ENCODE results near the gene TMTC4.
"Not testable (repeated sequence)": the region's sequence is repeated elsewhere in the genome, so short reads cannot be mapped to it uniquely, and the experiment has no call there.

TMTC4 gene

DNA sequence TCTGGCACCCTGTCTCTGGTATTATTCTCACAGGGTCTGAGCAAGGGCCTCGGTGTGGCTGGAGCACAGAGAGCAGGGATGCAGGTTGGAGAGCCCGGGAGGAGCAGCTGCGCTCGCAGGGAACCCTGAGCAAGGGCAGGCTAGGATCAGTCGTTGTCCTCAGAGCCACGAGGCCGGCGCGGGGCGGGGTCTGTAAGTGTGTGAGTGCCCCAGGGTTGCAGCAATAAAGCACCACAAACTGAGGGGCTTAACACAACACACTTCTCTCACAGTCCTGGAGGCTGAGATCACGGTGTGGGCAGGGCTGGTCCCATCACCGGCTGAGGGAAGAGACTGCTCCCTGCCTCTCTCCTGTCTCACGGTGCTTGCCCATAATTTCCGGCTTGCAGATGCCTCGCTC lies 47.5 kb downstream of the TMTC4 start:
- Histone ChIP-seq H3K4me3 (ENCODE audit: low read length in 2 of 2) (no peak overlapping the region), H3K27ac (ENCODE audit: low read length) (no peak overlapping the region), H3K27me3 (ENCODE audit: control insufficient read depth in 1 of 2, insufficient read depth in 2 of 2, low read length in 2 of 2) (no peaks in the 10 kb centered on the region), H3K9me3 (ENCODE audit: control insufficient read depth in 2 of 2, low read length in 2 of 2) (no peaks in the 10 kb centered on the region), H3K4me1 (ENCODE audit: control insufficient read depth, insufficient read depth, low read length) (no peaks in the 10 kb centered on the region), H3K9ac (ENCODE audit: low read length in 2 of 2) (no peak overlapping the region), H3K36me3 (ENCODE audit: control insufficient read depth in 2 of 2, insufficient read depth in 2 of 2, low read length in 2 of 2) (peaks cover 16 to 17% of the 10 kb centered on the region in 2 donors)

DNA sequence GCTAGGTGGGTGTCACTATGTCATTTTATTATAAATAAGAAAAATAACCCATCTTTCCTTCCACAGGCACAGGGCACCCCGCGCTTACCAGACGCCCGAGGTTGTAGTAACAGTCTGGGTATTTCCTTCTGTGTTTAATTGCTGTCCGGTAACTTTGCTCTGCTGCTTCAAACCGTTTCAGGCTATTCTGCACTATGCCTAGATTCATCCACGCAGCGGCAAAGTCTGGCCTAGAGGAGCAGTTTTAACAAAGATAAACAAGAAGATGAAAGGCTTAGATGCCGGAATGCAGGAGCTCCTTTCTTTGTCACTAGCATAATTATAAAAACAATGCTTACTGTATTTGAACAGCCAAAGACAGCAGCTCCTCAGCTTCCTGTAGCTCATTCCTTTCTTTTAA lies 49.1 kb downstream of the TMTC4 start:
- Histone ChIP-seq H3K4me3 (ENCODE audit: low read length in 2 of 2) (no peak overlapping the region), H3K9me3 (ENCODE audit: control insufficient read depth in 2 of 2, low read length in 2 of 2) (no peaks in the 10 kb centered on the region), H3K4me1 (ENCODE audit: control insufficient read depth, insufficient read depth, low read length) (no peaks in the 10 kb centered on the region), H3K36me3 (ENCODE audit: control insufficient read depth in 2 of 2, insufficient read depth in 2 of 2, low read length in 2 of 2) (peaks cover 19 to 22% of the 10 kb centered on the region in 2 donors), H3K27me3 (ENCODE audit: control insufficient read depth in 1 of 2, insufficient read depth in 2 of 2, low read length in 2 of 2) (no peaks in the 10 kb centered on the region), H3K27ac (ENCODE audit: low read length) (no peak overlapping the region), H3K9ac (ENCODE audit: low read length in 2 of 2) (no peak overlapping the region)

DNA sequence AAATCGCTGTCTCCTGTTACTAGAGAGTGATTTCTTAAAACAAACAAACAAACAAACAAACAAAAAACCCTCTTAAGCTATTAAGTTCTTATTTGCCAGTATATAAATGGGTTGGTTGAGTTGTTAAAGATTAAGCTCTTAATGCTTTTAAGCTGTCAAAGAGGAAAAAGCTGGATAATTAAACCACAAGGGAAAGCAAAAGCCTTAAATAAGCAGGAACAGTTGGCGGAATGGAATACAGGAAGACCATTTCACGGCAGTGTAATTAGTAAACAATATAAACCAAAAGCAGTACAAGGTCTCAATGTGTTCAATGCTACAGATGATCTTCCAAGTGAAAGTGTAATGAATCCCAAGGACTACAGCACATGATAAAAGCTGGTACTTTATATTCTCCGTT lies 53.8 kb downstream of the TMTC4 start:
- no peak overlapping the region for H3K27ac ChIP-seq (ENCODE audit: low read length)
- no peak overlapping the region for H3K4me3 ChIP-seq (ENCODE audit: low read length in 2 of 2)
- peaks cover 6 to 13% of the 10 kb centered on the region in 2 donors for H3K36me3 ChIP-seq (ENCODE audit: control insufficient read depth in 2 of 2, insufficient read depth in 2 of 2, low read length in 2 of 2)
- no peaks in the 10 kb centered on the region for H3K4me1 ChIP-seq (ENCODE audit: control insufficient read depth, insufficient read depth, low read length)
- H3K9me3 ChIP-seq (ENCODE audit: control insufficient read depth in 2 of 2, low read length in 2 of 2), result no peaks in the 10 kb centered on the region
- H3K9ac ChIP-seq (ENCODE audit: low read length in 2 of 2), result no peak overlapping the region
- no peaks in the 10 kb centered on the region for H3K27me3 ChIP-seq (ENCODE audit: control insufficient read depth in 1 of 2, insufficient read depth in 2 of 2, low read length in 2 of 2)

DNA sequence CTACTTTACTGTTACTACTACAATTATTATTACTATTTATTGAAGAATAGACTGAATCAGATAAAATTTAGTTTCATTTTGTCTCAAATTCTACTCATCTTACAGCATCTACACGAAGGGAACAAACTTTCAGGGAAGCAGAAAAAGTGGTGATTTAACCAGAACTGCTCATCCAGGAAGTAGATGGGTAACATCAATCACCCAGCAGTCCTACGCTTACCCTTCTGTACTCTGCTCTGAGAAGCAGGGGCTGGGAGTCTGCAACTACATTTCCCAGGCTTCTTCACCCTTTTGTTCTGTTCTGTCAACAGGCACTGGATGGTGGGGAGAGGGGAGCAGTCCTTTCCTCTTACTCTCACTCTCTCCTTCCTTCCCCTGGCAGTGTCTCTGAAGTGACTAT lies 54.7 kb downstream of the TMTC4 start:
- no peaks in the 10 kb centered on the region for H3K4me1 ChIP-seq (ENCODE audit: control insufficient read depth, insufficient read depth, low read length)
- no peak overlapping the region for H3K9ac ChIP-seq (ENCODE audit: low read length in 2 of 2)
- H3K27me3 ChIP-seq (ENCODE audit: control insufficient read depth in 1 of 2, insufficient read depth in 2 of 2, low read length in 2 of 2), result no peaks in the 10 kb centered on the region
- H3K36me3 ChIP-seq (ENCODE audit: control insufficient read depth in 2 of 2, insufficient read depth in 2 of 2, low read length in 2 of 2), result peaks cover 4 to 13% of the 10 kb centered on the region in 2 donors
- no peaks in the 10 kb centered on the region for H3K9me3 ChIP-seq (ENCODE audit: control insufficient read depth in 2 of 2, low read length in 2 of 2)
- no peak overlapping the region for H3K4me3 ChIP-seq (ENCODE audit: low read length in 2 of 2)
- no peak overlapping the region for H3K27ac ChIP-seq (ENCODE audit: low read length)

DNA sequence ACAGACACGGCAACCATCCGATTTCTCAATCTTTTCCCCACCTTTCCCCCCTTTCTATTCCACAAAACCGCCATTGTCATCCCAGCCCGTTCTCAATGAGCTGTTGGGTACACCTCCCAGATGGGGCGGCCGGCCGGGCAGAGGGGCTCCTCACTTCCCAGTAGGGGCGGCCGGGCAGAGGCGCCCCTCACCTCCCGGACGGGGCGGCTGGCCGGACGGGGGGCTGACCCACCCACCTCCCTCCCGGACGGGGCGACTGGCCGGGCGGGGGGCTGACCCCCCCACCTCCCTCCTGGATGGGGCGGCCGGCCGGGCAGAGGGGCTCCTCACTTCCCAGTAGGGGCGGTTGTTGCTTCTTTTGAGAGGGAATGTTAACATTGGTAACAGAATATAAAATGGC lies 55.7 kb downstream of the TMTC4 start:
- H3K9ac ChIP-seq (ENCODE audit: low read length in 2 of 2); H3K4me1 ChIP-seq (ENCODE audit: control insufficient read depth, insufficient read depth, low read length); H3K27me3 ChIP-seq (ENCODE audit: control insufficient read depth in 1 of 2, insufficient read depth in 2 of 2, low read length in 2 of 2); H3K4me3 ChIP-seq (ENCODE audit: low read length in 2 of 2); H3K27ac ChIP-seq (ENCODE audit: low read length); H3K9me3 ChIP-seq (ENCODE audit: control insufficient read depth in 2 of 2, low read length in 2 of 2): not testable (repeated sequence)
- H3K36me3 ChIP-seq (ENCODE audit: control insufficient read depth in 2 of 2, insufficient read depth in 2 of 2, low read length in 2 of 2), result peaks cover 4 to 13% of the 10 kb centered on the region in 2 donors

DNA sequence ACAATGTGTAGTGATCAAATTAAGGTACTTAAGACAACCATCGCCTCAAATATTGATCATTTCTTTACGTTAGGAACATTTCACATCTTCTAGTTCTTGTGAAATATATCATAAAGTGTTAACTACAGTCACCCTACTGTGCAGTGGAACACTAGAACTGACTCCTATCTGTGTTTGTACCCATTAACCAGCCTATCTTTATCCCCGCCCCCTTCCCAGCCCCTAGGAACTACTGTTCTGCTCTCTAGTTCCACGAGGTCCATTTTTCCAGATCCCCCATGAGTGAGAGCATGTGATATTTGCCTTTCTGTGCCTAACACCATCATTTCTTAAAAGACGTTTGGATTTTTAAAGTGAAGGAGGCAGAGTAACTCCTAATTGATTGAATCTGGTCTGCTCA lies 61.6 kb downstream of the TMTC4 start:
- no peaks in the 10 kb centered on the region for H3K9me3 ChIP-seq (ENCODE audit: control insufficient read depth in 2 of 2, low read length in 2 of 2)
- no peak overlapping the region for H3K27ac ChIP-seq (ENCODE audit: low read length)
- no peaks in the 10 kb centered on the region for H3K27me3 ChIP-seq (ENCODE audit: control insufficient read depth in 1 of 2, insufficient read depth in 2 of 2, low read length in 2 of 2)
- peaks cover 0 to 6% of the 10 kb centered on the region in 2 donors for H3K36me3 ChIP-seq (ENCODE audit: control insufficient read depth in 2 of 2, insufficient read depth in 2 of 2, low read length in 2 of 2)
- peaks cover 10% of the 10 kb centered on the region for H3K4me1 ChIP-seq (ENCODE audit: control insufficient read depth, insufficient read depth, low read length)
- no peak overlapping the region for H3K9ac ChIP-seq (ENCODE audit: low read length in 2 of 2)
- H3K4me3 ChIP-seq (ENCODE audit: low read length in 2 of 2), result no peak overlapping the region

DNA sequence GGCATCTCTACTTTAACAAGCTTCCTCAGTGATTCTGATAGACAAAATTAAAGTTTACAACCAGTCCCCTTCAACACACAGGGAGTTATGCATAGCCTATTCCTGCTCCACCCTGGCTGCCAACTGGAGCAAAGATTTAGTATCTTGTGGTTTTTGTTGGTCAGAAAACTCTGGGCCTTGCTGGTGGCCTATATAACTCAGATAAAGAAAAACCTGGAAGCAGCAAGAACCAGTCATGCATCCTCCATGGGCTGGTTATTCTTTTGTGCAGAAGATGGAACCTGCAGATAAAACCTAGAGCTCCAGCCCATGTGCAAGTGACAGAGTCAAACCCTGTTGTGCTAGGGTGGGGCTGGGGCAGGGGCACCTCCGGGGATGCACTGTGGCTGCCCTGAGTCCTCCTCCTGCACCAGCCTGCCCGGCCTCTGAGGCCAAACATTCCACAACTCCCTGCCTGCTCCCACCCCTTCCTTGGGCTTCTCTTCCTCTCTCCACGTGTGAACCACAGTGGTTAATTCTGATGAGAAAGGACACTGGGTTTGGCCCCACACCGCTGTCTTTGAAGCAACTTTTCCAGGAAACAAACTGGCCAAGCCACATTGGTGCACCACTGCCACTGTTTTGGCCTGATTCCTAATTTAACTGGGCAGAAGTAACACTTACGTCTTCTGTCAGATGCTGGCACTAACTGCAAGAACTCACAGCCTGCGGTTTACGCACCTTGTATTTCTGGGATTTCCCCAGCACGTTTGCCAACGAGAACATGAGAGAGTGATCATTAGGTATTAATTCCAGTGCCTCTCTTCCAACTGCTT lies 62.7 kb downstream of the TMTC4 start:
- Histone ChIP-seq H3K27ac (ENCODE audit: low read length) (no peak overlapping the region), H3K27me3 (ENCODE audit: control insufficient read depth in 1 of 2, insufficient read depth in 2 of 2, low read length in 2 of 2) (no peaks in the 10 kb centered on the region), H3K9ac (ENCODE audit: low read length in 2 of 2) (no peak overlapping the region), H3K36me3 (ENCODE audit: control insufficient read depth in 2 of 2, insufficient read depth in 2 of 2, low read length in 2 of 2) (peaks cover 0 to 6% of the 10 kb centered on the region in 2 donors), H3K9me3 (ENCODE audit: control insufficient read depth in 2 of 2, low read length in 2 of 2) (no peaks in the 10 kb centered on the region), H3K4me1 (ENCODE audit: control insufficient read depth, insufficient read depth, low read length) (peaks cover 10% of the 10 kb centered on the region), H3K4me3 (ENCODE audit: low read length in 2 of 2) (no peak overlapping the region)

DNA sequence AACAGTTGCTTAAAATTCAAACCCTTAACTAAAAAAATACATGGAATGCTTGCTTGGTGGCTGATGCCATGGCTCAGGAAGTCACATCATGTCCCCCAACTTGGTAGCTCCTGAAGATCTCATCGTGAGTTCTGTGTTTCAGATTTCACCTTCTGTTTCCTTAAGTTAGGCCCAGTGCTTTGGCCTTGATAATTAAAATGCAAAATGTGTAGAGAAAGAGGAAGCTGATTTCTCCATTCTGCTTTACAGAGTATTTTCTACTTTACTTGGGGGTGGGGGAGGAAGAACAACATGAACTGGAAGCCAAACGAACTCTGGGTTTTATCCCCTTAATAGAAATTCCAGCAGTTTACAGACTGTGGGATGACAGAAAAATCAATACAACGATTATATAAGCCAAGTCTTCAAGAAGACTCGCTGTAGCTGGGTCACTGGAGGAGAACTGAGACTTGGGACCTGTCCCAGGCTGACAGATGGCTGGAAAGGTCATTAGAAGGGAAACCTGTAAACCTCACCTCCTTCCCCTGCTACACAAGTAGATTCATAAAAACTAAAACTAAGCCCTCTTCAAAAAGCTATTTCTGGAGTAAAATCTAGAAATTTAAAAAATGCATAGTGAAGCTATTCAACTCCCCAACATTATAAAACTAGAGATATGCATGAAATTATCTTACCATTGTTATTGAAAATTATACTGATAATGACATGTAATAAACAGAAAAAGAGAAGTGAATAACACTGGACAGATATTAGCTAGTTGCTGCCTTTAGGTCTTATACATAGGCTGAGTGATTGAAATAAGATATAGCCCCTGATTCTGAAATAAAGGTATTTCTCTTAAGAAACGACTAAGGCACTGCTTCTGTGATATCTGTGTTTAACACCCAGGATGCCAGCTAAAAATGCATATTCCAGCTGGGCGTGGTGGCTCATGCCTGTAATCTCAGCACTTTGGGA lies 63.9 kb downstream of the TMTC4 start:
- no peak overlapping the region for H3K27ac ChIP-seq (ENCODE audit: low read length)
- no peak overlapping the region for H3K9ac ChIP-seq (ENCODE audit: low read length in 2 of 2)
- H3K27me3 ChIP-seq (ENCODE audit: control insufficient read depth in 1 of 2, insufficient read depth in 2 of 2, low read length in 2 of 2), result no peaks in the 10 kb centered on the region
- H3K4me1 ChIP-seq (ENCODE audit: control insufficient read depth, insufficient read depth, low read length), result peaks cover 10% of the 10 kb centered on the region
- no peak overlapping the region for H3K4me3 ChIP-seq (ENCODE audit: low read length in 2 of 2)
- H3K36me3 ChIP-seq (ENCODE audit: control insufficient read depth in 2 of 2, insufficient read depth in 2 of 2, low read length in 2 of 2), result peaks cover 2 to 6% of the 10 kb centered on the region in 2 donors
- no peaks in the 10 kb centered on the region for H3K9me3 ChIP-seq (ENCODE audit: control insufficient read depth in 2 of 2, low read length in 2 of 2)

DNA sequence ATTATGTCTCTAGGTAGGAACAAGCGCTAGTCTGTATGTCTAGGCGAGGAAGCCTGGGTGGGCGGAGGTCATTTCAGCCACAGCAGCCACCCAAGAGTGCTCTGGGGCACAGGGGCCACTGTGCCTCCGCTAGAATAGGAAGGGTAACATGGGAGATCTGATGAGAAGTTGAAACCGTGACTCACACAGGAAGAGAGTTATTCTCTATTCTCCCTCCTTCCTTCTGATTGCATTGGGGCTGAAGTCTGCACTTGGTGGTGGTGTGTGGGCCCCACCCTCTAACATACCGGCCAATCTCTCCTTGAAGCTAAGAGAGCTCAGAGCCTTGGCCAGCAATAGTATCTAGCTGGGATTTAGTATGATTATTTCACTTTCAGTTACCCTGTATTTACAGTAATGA lies 65.7 kb downstream of the TMTC4 start:
- Histone ChIP-seq H3K4me1 (ENCODE audit: control insufficient read depth, insufficient read depth, low read length) (peaks cover 10% of the 10 kb centered on the region), H3K27ac (ENCODE audit: low read length) (no peak overlapping the region), H3K36me3 (ENCODE audit: control insufficient read depth in 2 of 2, insufficient read depth in 2 of 2, low read length in 2 of 2) (peaks cover 2 to 6% of the 10 kb centered on the region in 2 donors), H3K9me3 (ENCODE audit: control insufficient read depth in 2 of 2, low read length in 2 of 2) (no peaks in the 10 kb centered on the region), H3K27me3 (ENCODE audit: control insufficient read depth in 1 of 2, insufficient read depth in 2 of 2, low read length in 2 of 2) (no peaks in the 10 kb centered on the region), H3K9ac (ENCODE audit: low read length in 2 of 2) (no peak overlapping the region), H3K4me3 (ENCODE audit: low read length in 2 of 2) (no peak overlapping the region)

DNA sequence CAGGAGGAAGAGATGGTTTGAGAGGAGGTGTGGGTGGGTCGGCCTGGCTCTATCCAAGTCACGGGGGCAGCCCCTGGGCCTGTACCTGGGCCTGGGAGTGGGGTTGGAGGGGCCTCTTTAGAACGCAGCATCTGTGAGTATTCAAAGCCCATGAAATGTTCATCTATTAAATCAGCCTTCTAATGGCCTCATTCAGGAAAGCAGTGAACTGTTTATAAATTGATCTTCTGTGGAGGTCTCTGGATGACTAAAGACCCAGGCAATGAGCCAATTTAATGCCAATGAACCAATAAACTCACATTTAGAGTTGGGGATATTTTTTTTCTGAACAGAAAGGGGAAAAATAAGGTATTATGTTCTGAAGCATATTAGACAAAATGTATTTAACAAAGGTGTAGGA lies 66.1 kb downstream of the TMTC4 start:
- peaks cover 2 to 6% of the 10 kb centered on the region in 2 donors for H3K36me3 ChIP-seq (ENCODE audit: control insufficient read depth in 2 of 2, insufficient read depth in 2 of 2, low read length in 2 of 2)
- H3K9ac ChIP-seq (ENCODE audit: low read length in 2 of 2), result no peak overlapping the region
- no peak overlapping the region for H3K4me3 ChIP-seq (ENCODE audit: low read length in 2 of 2)
- no peaks in the 10 kb centered on the region for H3K27me3 ChIP-seq (ENCODE audit: control insufficient read depth in 1 of 2, insufficient read depth in 2 of 2, low read length in 2 of 2)
- no peak overlapping the region for H3K27ac ChIP-seq (ENCODE audit: low read length)
- no peaks in the 10 kb centered on the region for H3K9me3 ChIP-seq (ENCODE audit: control insufficient read depth in 2 of 2, low read length in 2 of 2)
- H3K4me1 ChIP-seq (ENCODE audit: control insufficient read depth, insufficient read depth, low read length), result peaks cover 10% of the 10 kb centered on the region

Data from stomach smooth muscle (tissue), 2 donors.